Omental fat pad (tissue), 4 donors: ENCODE results near the gene PPOX. TPM values are rescaled to one million over a fixed set of nuclear protein-coding genes. Genes with fewer than 3 reads are reported as not detected.

Source experiments
- ATAC-seq: fragments of 150-250 bp; one replicate; pipeline ENCODE4 v1.9.1; 2016; ENCODE audit warnings: mild to moderate bottlenecking, moderate library complexity; ENCODE audit not compliant: low FRiP score
- DNase-seq: peaks from one replicate; pipeline ENCODE4 v3.0.0-alpha.2; 2019; ENCODE audit warnings: low spot score
- total RNA-seq, 4 donors: library from RNA; depleted of rRNA; stranded (reverse); fragments of >200 nt; gene quantifications; one replicate each; pipeline ENCODE4 v1.1.0, GENCODE V29; 2016
- TF ChIP-seq, protein P1 (sequence below), 3 donors: fragments of 450-650 bp; IDR thresholded peaks; one replicate each; pipeline ENCODE4 v1.5.1; 2016 to 2017; ENCODE audit warnings: antibody characterized with exemption in 3 of 3, mild to moderate bottlenecking in 3 of 3, moderate library complexity in 2 of 3

PPOX gene
- total RNA-seq, 4 donors from 2014 or later, result 12.5 to 28.4 (median 13.8) TPM

DNA sequence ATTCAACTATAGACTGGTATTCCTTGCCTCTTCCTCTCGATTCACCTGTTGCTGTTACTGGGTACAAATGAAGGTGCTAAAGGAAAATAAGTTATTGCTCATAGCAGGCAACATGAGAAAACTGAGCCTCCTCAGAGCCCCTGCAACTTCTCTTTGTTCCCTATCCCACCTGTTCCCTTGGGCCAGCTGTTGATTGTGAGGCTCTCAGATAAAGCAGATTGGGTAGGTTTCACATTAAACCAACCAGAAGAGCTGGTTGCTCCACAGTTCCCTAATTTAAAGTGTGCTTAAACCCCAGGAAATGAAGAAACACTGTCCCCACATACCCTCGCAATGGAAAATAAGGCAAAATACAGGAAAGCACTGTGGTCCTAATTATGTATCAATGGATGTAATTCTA lies 38.6 kb upstream of the PPOX start:
- TF ChIP-seq, protein P1, sequence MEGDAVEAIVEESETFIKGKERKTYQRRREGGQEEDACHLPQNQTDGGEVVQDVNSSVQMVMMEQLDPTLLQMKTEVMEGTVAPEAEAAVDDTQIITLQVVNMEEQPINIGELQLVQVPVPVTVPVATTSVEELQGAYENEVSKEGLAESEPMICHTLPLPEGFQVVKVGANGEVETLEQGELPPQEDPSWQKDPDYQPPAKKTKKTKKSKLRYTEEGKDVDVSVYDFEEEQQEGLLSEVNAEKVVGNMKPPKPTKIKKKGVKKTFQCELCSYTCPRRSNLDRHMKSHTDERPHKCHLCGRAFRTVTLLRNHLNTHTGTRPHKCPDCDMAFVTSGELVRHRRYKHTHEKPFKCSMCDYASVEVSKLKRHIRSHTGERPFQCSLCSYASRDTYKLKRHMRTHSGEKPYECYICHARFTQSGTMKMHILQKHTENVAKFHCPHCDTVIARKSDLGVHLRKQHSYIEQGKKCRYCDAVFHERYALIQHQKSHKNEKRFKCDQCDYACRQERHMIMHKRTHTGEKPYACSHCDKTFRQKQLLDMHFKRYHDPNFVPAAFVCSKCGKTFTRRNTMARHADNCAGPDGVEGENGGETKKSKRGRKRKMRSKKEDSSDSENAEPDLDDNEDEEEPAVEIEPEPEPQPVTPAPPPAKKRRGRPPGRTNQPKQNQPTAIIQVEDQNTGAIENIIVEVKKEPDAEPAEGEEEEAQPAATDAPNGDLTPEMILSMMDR (IDR thresholded peaks at IDR 0.05), result no peak
- no peak for ATAC-seq
- no peak for DNase-seq

DNA sequence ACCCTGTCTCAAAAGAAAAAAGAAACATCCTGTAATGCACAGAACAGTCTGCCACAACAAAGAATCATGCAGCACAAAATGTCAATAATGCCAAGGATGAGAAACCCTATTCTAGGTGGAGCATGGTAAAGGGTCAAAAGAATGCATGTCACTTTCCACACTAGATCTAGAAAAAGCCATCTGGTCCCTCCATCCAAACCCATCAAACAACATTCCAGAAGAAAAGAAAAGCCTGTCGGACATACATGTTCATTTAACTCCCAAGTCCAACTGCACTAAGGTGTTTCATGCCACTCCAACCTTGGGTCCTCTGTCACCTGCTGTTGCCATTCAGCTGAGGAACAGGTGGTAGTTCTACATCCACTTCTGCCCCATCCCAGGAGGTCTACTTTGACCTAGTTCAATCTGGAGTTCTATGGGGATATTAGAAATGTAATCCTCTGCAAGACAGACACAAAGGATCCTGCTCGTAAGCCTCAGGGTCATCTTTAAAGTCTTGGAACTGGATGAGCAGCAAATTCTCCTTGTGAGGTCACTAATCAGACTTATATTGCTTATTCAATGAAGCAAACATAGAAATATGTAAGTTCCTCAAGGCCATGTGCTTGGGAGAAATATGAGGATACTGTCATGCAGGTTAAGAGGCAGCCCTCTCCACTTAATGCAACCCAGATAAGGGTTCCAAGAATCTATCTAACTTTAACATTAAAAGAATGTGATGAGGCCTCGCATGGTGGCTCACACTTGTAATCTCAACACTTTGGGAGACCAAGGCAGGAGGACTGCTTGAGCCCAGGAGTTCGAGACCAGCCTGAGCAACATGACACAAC lies 37.4 kb upstream of the PPOX start:
- TF ChIP-seq, protein P1 (IDR thresholded peaks at IDR 0.05), result no peak
- no peak for DNase-seq
- ATAC-seq, result no peak

DNA sequence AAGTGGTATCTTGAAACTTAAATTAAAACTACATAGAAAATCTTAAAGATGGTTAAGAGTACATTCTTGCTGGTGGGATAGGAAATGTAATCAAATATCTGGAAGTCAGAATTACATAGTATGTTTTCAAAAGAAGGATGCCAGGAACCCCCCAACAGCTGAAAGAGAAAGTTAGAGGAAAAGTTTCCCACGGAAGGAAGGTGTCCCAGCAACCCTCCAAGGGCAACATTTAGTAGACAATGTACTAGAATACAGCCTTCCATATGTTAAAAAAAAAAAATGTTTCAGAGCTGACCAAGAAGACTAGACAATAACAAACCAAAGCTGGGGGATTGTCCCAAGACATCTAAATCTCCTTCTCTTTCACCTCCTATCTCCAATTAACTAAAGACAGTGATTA lies 36.0 kb upstream of the PPOX start:
- TF ChIP-seq, protein P1 (IDR thresholded peaks at IDR 0.05), result no peak
- no peak for ATAC-seq
- DNase-seq, result no peak

DNA sequence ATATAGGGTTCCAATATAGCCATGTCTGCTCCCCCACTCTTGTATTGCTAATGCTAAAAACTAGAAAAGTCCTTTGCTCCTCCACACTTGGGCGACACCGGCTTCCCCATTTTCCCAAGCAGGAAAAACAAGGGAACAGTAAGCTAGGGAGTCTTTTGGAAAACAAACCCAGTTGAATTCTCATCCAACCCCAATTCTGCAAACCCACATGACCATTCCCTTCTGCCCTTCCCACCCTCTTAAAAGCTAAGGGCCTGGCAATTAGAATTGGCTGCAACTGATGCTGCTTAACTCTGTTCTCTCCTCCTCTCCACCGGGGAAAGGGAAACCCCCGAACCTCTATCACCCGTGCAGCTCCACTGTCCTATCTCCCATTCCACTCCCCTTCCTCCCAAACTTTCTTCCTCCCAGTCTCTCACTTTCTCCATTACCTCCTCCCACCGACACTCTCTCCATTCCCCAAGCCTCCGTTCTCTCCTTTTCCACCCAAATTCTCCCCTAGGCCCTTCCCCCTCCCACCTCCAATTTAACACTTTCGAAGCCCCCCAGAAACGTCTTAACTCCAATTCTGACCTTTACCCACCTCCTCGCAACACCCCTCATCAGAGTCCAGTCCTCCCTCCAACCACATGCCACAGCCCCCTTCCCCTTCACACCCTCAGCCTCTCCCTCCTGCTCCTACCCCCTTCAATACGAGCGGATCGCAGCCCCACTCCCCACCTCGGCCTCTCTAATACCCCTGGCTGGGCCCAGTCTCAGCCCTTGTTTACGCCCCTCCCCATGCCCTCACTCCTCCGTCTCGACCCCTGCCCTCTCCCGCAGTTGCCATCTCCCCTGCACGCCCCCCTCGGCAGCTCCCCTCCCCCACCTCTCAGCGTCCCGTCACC lies 34.5 kb upstream of the PPOX start:
- TF ChIP-seq, protein P1 (IDR thresholded peaks at IDR 0.05), result no peak
- ATAC-seq (peak; percentile 43), DNase-seq (no peak)

DNA sequence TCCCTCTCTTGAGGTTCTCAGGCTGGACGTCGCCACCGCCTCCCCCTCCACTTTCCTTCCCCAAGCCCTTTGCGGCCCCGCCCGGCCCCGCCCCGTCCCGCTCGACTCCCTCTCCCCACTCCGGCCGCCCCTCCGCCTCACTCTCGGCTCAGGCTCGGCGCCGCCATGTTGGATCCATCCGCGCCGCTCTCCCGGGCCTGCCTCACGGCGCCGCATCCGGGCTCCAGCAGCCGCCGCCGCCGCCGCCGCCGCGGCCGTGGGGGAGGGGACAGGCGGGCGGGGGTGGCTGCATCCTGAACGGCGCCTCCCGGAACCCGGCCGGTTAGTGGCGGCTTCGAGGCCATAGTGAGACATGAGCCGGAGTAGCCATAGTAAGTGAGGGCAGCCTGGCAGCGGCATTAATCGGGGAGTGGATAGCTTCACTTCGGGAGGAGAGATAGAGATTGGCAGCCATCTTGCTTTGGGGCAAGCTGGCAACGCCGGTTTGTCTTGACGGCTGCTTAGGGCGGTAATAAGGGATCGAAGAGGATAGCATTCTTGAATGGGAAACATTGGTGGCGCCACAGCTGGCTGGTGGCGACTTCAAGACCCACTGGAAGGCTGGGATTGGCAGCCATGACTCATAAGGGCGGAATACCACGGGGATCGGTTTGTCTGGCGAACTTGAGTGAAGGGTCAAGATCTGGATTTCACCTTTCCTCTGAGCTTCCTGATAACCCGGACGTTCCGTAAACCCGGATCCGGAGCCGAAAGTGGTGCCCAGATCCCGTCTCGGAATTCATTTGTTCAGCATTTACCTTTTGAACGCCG lies 33.6 kb upstream of the PPOX start, which contains the start of gene DEDD:
TSS of gene DEDD (minus strand) at position 258 of the 810 bp plus-strand sequence. CDS start 8,205 bp downstream, outside the sequence.
- ATAC-seq (peak; percentile 93), DNase-seq (peak; percentile 65)
- TF ChIP-seq, protein P1 (IDR thresholded peaks at IDR 0.05), result no peak

DNA sequence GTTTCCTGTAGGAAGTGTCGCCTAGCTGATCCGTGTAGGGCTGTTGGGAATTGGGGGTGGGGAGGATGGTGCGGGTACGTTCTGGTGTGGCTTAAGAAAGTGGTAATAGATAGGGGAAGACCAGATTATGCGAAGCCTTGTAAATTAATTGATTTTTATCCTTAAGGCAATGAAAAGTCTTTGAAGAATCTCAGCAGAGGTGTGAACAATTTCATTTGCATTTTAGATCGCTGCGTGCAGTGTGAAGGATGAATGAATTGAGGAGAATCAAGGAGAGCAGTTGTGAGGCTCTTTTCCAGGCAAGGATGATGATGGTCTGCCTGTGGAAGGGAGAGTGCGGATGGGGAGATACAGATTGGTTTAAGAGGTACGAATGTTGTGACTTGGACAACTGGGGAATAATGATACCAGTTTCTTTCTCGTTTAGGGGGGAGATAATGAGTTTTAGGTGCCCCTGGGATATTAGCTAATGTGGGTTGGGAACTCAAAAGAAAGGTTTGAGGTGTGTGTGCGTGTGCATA lies 32.9 kb upstream of the PPOX start:
- DNase-seq, result no peak
- ATAC-seq, result no peak
- TF ChIP-seq, protein P1 (IDR thresholded peaks at IDR 0.05), result no peak
